Trophoblast cell (in vitro differentiated cells and primary cell): Measurements from ENCODE around the gene MAPK14.

ENCODE experiments used
- DNase-seq, 2 donors: peaks; one replicate each; pipeline ENCODE4 v3.0.0-alpha.2; 2016
- H2AFZ ChIP-seq: 2 replicates; pipeline ENCODE4 v1.6.1; 2013; ENCODE audit warnings: low read length, moderate library complexity, mild to moderate bottlenecking; ENCODE audit not compliant: insufficient read depth, poor library complexity
- H2AK5ac ChIP-seq: 2 replicates; pipeline ENCODE4 v1.6.1; 2013; ENCODE audit warnings: mild to moderate bottlenecking, low read length
- H2BK120ac ChIP-seq: 2 replicates; pipeline ENCODE4 v1.6.1; 2013; ENCODE audit warnings: low read length, mild to moderate bottlenecking, moderate library complexity; ENCODE audit not compliant: insufficient read depth, poor library complexity
- H2BK12ac ChIP-seq: 2 replicates; pipeline ENCODE4 v1.6.1; 2013; ENCODE audit warnings: mild to moderate bottlenecking, low read length, moderate library complexity
- H2BK5ac ChIP-seq: 2 replicates; pipeline ENCODE4 v1.6.1; 2013; ENCODE audit warnings: low read length, low read depth, moderate library complexity, mild to moderate bottlenecking; ENCODE audit not compliant: poor library complexity
- H3K14ac ChIP-seq: 2 replicates; pipeline ENCODE4 v1.6.1; 2013; ENCODE audit warnings: mild to moderate bottlenecking, low read length
- H3K18ac ChIP-seq: 2 replicates; pipeline ENCODE4 v1.6.1; 2013; ENCODE audit warnings: mild to moderate bottlenecking, low read length
- H3K23ac ChIP-seq: 2 replicates; pipeline ENCODE4 v1.6.1; 2013; ENCODE audit warnings: low read length
- H3K27ac ChIP-seq: 2 replicates; pipeline ENCODE4 v1.5.1; 2013; ENCODE audit warnings: low read depth, mild to moderate bottlenecking, inconsistent platforms, low read length, moderate library complexity
- H3K27me3 ChIP-seq: 2 replicates; pipeline ENCODE4 v1.6.1; 2013; ENCODE audit warnings: inconsistent platforms, mild to moderate bottlenecking, low read length, moderate library complexity; ENCODE audit not compliant: insufficient read depth
- H3K36me3 ChIP-seq, 2 experiments: 1 replicate in 1 of 2; 2 replicates in 1 of 2; pipeline ENCODE4 v1.6.1; 2013; ENCODE audit warnings: low read length in 2 of 2, mild to moderate bottlenecking in 2 of 2, moderate library complexity in 1 of 2; ENCODE audit not compliant: insufficient read depth in 2 of 2, control insufficient read depth in 1 of 2
- H3K4ac ChIP-seq: 2 replicates; pipeline ENCODE4 v1.6.1; 2013; ENCODE audit warnings: low read depth, mild to moderate bottlenecking, low read length, moderate library complexity
- H3K4me1 ChIP-seq, 2 experiments: 1 replicate in 1 of 2; 2 replicates in 1 of 2; pipeline ENCODE4 v1.6.1; 2013; ENCODE audit warnings: low read length in 2 of 2, mild to moderate bottlenecking in 2 of 2, moderate library complexity in 1 of 2; ENCODE audit not compliant: insufficient read depth in 2 of 2, control insufficient read depth in 1 of 2
- H3K4me2 ChIP-seq: 2 replicates; pipeline ENCODE4 v1.6.1; 2013; ENCODE audit warnings: inconsistent platforms, mild to moderate bottlenecking, low read length, moderate library complexity
- H3K4me3 ChIP-seq: 2 replicates; pipeline ENCODE4 v1.5.1; 2013; ENCODE audit warnings: mild to moderate bottlenecking, low read depth, low read length, inconsistent platforms
- H3K79me1 ChIP-seq: one replicate; pipeline ENCODE4 v1.6.1; 2013; ENCODE audit warnings: low read length
- H3K79me2 ChIP-seq: 2 replicates; pipeline ENCODE4 v1.6.1; 2013; ENCODE audit warnings: low read length, mild to moderate bottlenecking; ENCODE audit not compliant: control insufficient read depth, insufficient read depth, poor library complexity
- H3K9ac ChIP-seq: 2 replicates; pipeline ENCODE4 v1.6.1; 2013; ENCODE audit warnings: mild to moderate bottlenecking, low read length
- H3K9me3 ChIP-seq: 2 replicates; pipeline ENCODE4 v1.6.1; 2013; ENCODE audit warnings: low read depth, mild to moderate bottlenecking, control low read depth, inconsistent platforms, low read length; ENCODE audit not compliant: insufficient read depth
- H4K12ac ChIP-seq: 2 replicates; pipeline ENCODE4 v1.6.1; 2013; ENCODE audit warnings: low read depth, mild to moderate bottlenecking, low read length, moderate library complexity
- H4K8ac ChIP-seq: 2 replicates; pipeline ENCODE4 v1.6.1; 2013; ENCODE audit warnings: low read depth, mild to moderate bottlenecking, low read length, moderate library complexity
- H4K91ac ChIP-seq: one replicate; pipeline ENCODE4 v1.6.1; 2013; ENCODE audit warnings: low read depth, mild to moderate bottlenecking, low read length, moderate library complexity
- WGBS: extraction: QIAGEN DNeasy Blood & Tissue Kit; methylation state at CpG from one replicate; pipeline ENCODE4 v1.1.7; 2013; ENCODE audit warnings: missing lambda C conversion rate; ENCODE audit not compliant: insufficient read length, insufficient coverage; ENCODE audit errors: extremely low coverage; 5-methylcytosine and 5-hydroxymethylcytosine counted together

MAPK14 gene

DNA sequence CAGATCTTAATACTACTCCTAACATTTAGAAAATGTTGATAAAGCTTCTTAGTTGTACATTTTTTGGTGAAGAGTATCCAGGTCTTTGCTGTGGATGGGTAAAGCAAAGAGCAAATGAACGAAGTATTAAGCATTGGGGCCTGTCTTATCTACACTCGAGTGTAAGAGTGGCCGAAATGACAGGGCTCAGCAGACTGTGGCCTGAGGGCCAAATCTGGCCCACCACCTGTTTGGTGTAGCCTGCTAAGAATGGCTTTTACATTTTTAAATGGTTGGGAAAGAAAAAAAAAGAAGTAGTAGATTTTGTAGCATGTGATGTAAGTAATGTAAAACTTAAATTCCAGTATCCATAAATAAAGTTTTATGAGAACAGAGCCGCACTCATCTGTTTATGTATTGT, 83.3 kb downstream of the MAPK14 start:
- Histone ChIP-seq H4K91ac (no peak overlapping the region), H2BK5ac (no peak overlapping the region), H3K4ac (no peak overlapping the region), H2AFZ (no peak overlapping the region), H3K27ac (no peak overlapping the region), H4K8ac (no peak overlapping the region), H3K4me1 (no peaks in the 10 kb centered on the region), H3K4me2 (no peak overlapping the region), H2BK120ac (no peak overlapping the region), H3K18ac (no peak overlapping the region), H3K4me3 (no peak overlapping the region), H3K14ac (no peak overlapping the region), H4K12ac (no peak overlapping the region), H2AK5ac (no peak overlapping the region), H3K79me2 (no peaks in the 10 kb centered on the region), H3K27me3 (no peaks in the 10 kb centered on the region), H3K23ac (no peak overlapping the region), H3K36me3 (peaks cover 11 to 18% of the 10 kb centered on the region in 2 experiments), H3K9me3 (peaks cover 2% of the 10 kb centered on the region), H2BK12ac (no peak overlapping the region), H3K9ac (no peak overlapping the region), H3K79me1 (no peaks in the 10 kb centered on the region)
- WGBS = no CpG with 5 or more reads among the region's 4 CpGs
- DNase-seq = peak in 1 of 2 donors; percentile 23

- Histone ChIP-seq H3K9ac (no peak overlapping the region), H2BK5ac (no peak overlapping the region), H3K79me1 (no peaks in the 10 kb centered on the region), H4K91ac (no peak overlapping the region), H3K4me3 (no peak overlapping the region), H2BK12ac (no peak overlapping the region), H3K4me1 (no peaks in the 10 kb centered on the region), H4K12ac (no peak overlapping the region), H3K18ac (no peak overlapping the region), H3K79me2 (no peaks in the 10 kb centered on the region), H3K36me3 (peaks cover 11 to 18% of the 10 kb centered on the region in 2 experiments), H3K9me3 (peaks cover 2% of the 10 kb centered on the region), H3K14ac (no peak overlapping the region), H3K23ac (no peak overlapping the region), H3K4ac (no peak overlapping the region), H2BK120ac (no peak overlapping the region), H4K8ac (no peak overlapping the region), H3K27ac (no peak overlapping the region), H3K4me2 (no peak overlapping the region), H3K27me3 (no peaks in the 10 kb centered on the region), H2AK5ac (no peak overlapping the region), H2AFZ (no peak overlapping the region)
- DNase-seq = peak in 1 of 2 donors; percentile 29
- WGBS = no CpG with 5 or more reads among the region's 7 CpGs
These were observed 83.9 kb downstream of the MAPK14 start for GRCh38 chr6:36111526-36111925.

DNA sequence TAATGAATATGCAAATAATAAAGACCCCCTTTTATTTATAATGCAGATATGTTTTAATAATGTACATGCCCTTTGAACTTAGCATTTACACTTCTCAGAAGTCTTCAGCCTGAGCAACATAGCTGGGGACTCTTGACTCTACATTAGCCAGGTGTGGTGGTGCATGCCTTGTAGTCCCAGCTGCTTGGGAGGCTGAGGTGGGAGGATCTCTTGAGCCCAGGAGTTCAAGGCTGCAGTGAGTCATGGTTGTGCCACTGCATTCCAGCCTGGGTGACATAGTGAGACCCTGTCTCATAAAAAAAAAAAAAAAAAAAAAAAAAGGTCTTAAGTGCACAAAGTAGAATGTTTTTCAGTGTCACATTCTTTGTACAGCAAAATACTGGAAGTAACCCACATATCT, 85.4 kb downstream of the MAPK14 start:
- peaks cover 11 to 15% of the 10 kb centered on the region in 2 experiments for H3K36me3 ChIP-seq
- no peak overlapping the region for H4K8ac ChIP-seq
- no peak overlapping the region for H2BK12ac ChIP-seq
- no peak overlapping the region for H3K23ac ChIP-seq
- H3K27me3 ChIP-seq = no peaks in the 10 kb centered on the region
- H4K12ac ChIP-seq = no peak overlapping the region
- DNase-seq = peak; percentile 63 to 71
- no peak overlapping the region for H4K91ac ChIP-seq
- no peak overlapping the region for H2AFZ ChIP-seq
- H3K4me1 ChIP-seq = no peaks in the 10 kb centered on the region
- H3K9me3 ChIP-seq = peaks cover 2% of the 10 kb centered on the region
- H3K9ac ChIP-seq = no peak overlapping the region
- H2BK5ac ChIP-seq = no peak overlapping the region
- H2AK5ac ChIP-seq = no peak overlapping the region
- no peak overlapping the region for H2BK120ac ChIP-seq
- H3K18ac ChIP-seq = no peak overlapping the region
- H3K14ac ChIP-seq = no peak overlapping the region
- H3K79me1 ChIP-seq = no peaks in the 10 kb centered on the region
- H3K79me2 ChIP-seq = no peaks in the 10 kb centered on the region
- no peak overlapping the region for H3K4me2 ChIP-seq
- no peak overlapping the region for H3K4ac ChIP-seq
- no peak overlapping the region for H3K4me3 ChIP-seq
- no peak overlapping the region for H3K27ac ChIP-seq

GRCh38 chr6:36113703-36114102, 86.1 kb downstream of the MAPK14 start:
- Histone ChIP-seq H3K18ac (no peak overlapping the region), H3K23ac (no peak overlapping the region), H3K4me2 (no peak overlapping the region), H2AK5ac (no peak overlapping the region), H3K79me2 (no peaks in the 10 kb centered on the region), H3K79me1 (no peaks in the 10 kb centered on the region), H3K4ac (no peak overlapping the region), H3K27me3 (no peaks in the 10 kb centered on the region), H3K36me3 (peaks cover 6 to 8% of the 10 kb centered on the region in 2 experiments), H3K4me3 (no peak overlapping the region), H3K27ac (no peak overlapping the region), H3K4me1 (no peaks in the 10 kb centered on the region), H3K9me3 (peaks cover 2% of the 10 kb centered on the region), H4K8ac (no peak overlapping the region), H3K9ac (no peak overlapping the region), H2BK120ac (no peak overlapping the region), H4K12ac (no peak overlapping the region), H2AFZ (no peak overlapping the region), H2BK12ac (no peak overlapping the region), H4K91ac (no peak overlapping the region), H3K14ac (no peak overlapping the region), H2BK5ac (no peak overlapping the region)
- no CpG with 5 or more reads among the region's 2 CpGs for WGBS
- DNase-seq = no peak
